ENCODE data around the gene DNAJB8.

Gene DNAJB8

DNA sequence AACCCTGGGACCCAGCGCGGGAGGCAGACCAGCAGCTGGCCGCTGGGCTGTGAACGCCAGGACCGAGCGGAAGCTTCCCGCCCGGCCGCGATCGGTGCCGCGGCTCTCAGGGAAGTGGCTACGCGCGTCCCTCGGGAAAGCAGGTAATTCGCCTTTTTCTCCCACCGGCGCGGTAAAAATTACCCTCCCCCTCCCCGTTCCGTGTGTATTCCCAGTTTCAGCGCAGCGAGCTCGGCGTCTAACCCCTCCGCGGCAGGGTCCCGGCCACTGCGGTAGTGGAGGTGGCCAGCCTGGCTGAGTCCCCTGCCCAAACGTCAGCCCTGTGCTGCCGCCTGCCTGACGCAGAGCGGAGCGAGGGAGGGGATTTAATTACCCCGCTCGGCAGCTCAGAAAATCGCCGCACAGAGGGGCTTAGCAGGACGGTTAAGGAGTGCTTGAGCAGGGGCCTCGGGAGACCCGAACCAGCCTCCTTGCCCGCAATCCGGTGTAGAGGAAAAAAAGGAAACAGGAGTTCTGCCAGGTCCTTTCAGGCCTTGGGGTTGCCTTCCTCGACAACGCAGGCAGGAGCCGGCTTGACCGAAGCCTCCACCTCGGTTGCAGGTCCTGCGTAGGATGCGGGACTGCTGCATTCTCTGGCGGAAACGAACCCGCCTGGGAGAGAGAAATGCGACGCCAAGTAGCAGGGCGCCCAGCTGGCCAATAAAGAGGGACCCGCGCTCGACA is 23.4 kb upstream of the DNAJB8 start:
- TF ChIP-seq CTCF (conservative IDR thresholded peaks at IDR 0.05), result no peak
- peak overlapping the region; percentile 98 for H3K27ac ChIP-seq

DNA sequence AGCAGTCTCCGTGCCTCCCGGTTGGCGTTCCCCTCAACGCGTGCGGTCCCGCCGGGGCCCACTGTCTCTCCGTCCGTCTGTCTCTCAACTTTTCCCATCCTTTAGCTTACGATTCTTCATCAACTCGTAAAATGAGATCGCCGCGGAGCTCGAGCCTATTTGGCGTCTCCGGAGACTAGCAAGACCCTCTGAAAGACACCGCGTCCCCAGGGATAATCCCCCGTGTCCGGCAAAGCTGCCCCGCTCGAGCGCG is 22.9 kb upstream of the DNAJB8 start:
- no peak for TF ChIP-seq CTCF (conservative IDR thresholded peaks at IDR 0.05)
- peak overlapping the region; percentile 98 for H3K27ac ChIP-seq

DNA sequence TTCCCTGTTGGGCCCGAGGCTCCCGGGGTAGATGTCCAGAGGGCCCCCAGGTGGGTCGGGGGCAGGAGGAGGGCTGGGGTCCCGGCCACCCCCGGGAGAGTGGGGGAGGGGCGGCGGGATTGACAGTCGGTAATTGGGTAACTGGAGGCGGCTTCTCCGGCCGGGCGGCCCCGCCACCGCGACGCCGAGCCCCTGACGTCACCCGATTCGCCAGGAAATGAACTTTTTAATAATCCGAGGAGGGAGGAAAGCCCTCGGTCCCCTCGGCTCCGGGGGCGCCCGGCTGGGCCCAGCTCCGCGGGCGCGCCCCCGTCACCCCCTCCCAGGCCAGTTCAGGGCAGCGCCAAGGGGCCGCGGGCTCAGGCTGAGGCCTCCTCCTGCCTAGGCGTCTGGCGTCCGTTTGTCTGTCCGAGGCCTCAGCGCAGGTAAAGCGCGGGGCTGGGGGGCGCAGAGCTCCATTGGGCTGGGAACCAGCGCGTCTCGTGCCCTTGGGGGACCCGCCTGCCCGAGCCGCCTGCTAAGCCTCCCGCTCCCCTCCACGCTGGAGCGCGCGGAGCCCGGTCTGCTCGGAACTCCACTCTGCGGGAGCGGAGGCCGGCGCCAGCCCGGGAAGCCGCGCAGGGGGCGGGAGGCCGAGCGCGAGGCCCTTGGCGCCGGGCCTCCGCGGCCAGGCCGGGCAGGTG is 22.4 kb upstream of the DNAJB8 start:
- TF ChIP-seq CTCF (conservative IDR thresholded peaks at IDR 0.05), result no peak
- H3K27ac ChIP-seq, result peak overlapping the region; percentile 98

- peak overlapping the region; percentile 98 for H3K27ac ChIP-seq
Observed at GRCh38 chr3:128488636-128488990, 21.9 kb upstream of the DNAJB8 start.

GRCh38 chr3:128487813-128488635 is 21.3 kb upstream of the DNAJB8 start:
- no peak for TF ChIP-seq CTCF (conservative IDR thresholded peaks at IDR 0.05)
- peak overlapping the region; percentile 98 for H3K27ac ChIP-seq

More at GRCh38 chr3:128488636-128488990, 21.9 kb upstream of the DNAJB8 start:
- TF ChIP-seq CTCF (conservative IDR thresholded peaks at IDR 0.05), result no peak

DNA sequence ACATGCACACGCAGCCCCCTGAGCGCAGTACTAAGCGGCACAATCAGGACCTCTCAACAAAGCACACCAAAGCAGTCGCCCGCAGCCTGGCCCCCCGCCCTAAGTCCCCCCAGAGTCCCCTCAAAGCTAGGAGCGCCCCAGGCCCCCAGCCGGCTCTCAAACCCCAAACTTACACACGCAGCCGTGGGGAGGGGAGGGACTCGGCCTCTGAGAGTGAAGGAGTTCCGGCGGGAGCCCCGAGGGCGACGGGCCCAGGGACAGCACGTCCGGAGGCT is 20.8 kb upstream of the DNAJB8 start:
- TF ChIP-seq CTCF (conservative IDR thresholded peaks at IDR 0.05), result no peak
- peak overlapping the region; percentile 98 for H3K27ac ChIP-seq

DNA sequence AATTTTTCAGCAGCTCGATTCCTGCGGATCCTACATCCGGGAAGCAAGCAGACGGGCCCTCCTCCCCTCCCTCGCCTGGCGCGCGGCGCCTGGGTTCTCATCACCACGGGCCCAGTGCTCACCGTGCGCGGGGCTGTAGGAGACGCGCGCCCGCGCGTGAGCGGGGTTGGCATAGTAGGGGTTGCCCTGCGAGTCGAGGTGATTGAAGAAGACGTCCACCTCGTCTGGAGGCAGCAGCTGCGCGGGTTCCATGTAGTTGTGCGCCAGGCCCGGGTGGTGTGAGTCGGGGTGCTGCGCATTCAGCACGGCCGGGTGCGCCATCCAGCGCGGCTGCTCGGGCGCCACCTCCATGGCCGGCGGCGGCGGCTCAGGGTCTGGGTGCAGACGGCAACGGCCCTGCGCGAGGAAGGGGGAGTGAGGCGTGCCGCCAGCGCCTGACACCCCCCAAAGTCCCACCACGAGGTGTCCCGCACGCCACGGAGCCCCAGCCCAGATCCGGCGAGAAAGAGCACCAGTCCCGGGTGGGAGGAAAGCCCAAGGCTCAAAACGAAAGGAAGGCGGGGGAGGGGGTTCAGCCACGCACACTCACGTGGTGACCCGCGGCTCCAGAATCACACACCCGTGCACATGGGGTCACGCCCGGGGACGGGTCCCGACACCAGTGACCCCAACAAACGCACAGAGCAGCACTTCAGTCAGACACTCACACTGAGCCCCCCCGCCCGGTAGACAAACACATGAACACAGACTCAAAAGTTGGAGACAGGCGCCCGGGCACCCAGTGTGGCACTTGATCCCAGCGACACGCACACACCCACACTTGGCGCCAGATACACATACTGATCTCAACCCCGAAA is 20.2 kb upstream of the DNAJB8 start:
- peak overlapping the region; percentile 98 for H3K27ac ChIP-seq
- no peak for TF ChIP-seq CTCF (conservative IDR thresholded peaks at IDR 0.05)
